K562 (cell line): Measurements from ENCODE around the gene SLBP. TPM values are rescaled to one million over a fixed set of nuclear protein-coding genes. Genes with fewer than 3 reads are reported as not detected.

Experiments
- BACH1 ChIP-seq: fragments of 200-800 bp; sonication (Bioruptor generic); IDR thresholded peaks from 2 replicates; pipeline ENCODE4 v1.6.1; 2016; ENCODE audit warnings: missing genetic modification characterization, missing compliant biosample characterization
- DNMT1 ChIP-seq: fragments of 450-650 bp; IDR thresholded peaks from 2 replicates; pipeline ENCODE4 v1.6.1; 2016; ENCODE audit warnings: antibody characterized with exemption, mild to moderate bottlenecking
- ESRRA ChIP-seq: fragments of 450-650 bp; IDR thresholded peaks from 2 replicates; pipeline ENCODE4 v1.6.1; 2014; ENCODE audit warnings: low read depth, mild to moderate bottlenecking, moderate library complexity, borderline replicate concordance
- HNRNPK ChIP-seq: fragments of 200-400 bp; formaldehyde crosslinking; IDR thresholded peaks from one replicate; pipeline ENCODE4 v1.6.1; 2018; ENCODE audit warnings: mild to moderate bottlenecking, low read depth, low read length; ENCODE audit not compliant: poor library complexity, severe bottlenecking
- MAFG ChIP-seq: fragments of 450-650 bp; conservative IDR thresholded peaks from 2 replicates; pipeline ENCODE4 v1.6.1; 2016; ENCODE audit warnings: missing genetic modification characterization, missing compliant biosample characterization
- MECOM ChIP-seq: fragments of 250-450 bp; sonication (Bioruptor Pico); IDR thresholded peaks from 2 replicates; pipeline ENCODE4 v1.8.0; 2022; ENCODE audit warnings: inconsistent platforms
- MYNN ChIP-seq, 2 experiments: sonication (generic); formaldehyde crosslinking in 1 of 2; IDR thresholded peaks; 2 replicates each; pipeline versions ENCODE4 v1.5.0 to v1.6.1; 2016 to 2020; ENCODE audit warnings: antibody characterized with exemption in 1 of 2, missing genetic modification reagents in 1 of 2
- NFATC3 ChIP-seq: fragments of 450-650 bp; IDR thresholded peaks from 2 replicates; pipeline ENCODE4 v1.6.1; 2017; ENCODE audit warnings: mild to moderate bottlenecking
- NR2C2 ChIP-seq, 2 experiments: fragments of 200-800 bp in 1 of 2; sonication (Bioruptor generic) in 1 of 2; sonication (generic) in 1 of 2; formaldehyde crosslinking in 1 of 2; IDR thresholded peaks; 2 replicates each; pipeline versions ENCODE4 v1.6.1 to v1.8.0; 2016 to 2022; ENCODE audit warnings: mild to moderate bottlenecking in 1 of 2, missing compliant biosample characterization in 1 of 2, missing genetic modification characterization in 1 of 2, missing genetic modification reagents in 1 of 2
- RAD21 ChIP-seq, 2 experiments: fragments of 250-450 bp in 1 of 2; fragments of 450-650 bp in 1 of 2; sonication (Bioruptor Pico) in 1 of 2; formaldehyde crosslinking in 1 of 2; IDR thresholded peaks in 1 of 2; conservative IDR thresholded peaks in 1 of 2; 2 replicates each; pipeline versions ENCODE4 v1.4.0 to v1.8.0; 2020 to 2022; ENCODE audit warnings: mild to moderate bottlenecking in 2 of 2, moderate library complexity in 1 of 2
- RNF2 ChIP-seq: sonication (generic); IDR thresholded peaks from 2 replicates; pipeline ENCODE4 v1.6.1; 2016
- SMAD4 ChIP-seq: fragments of 250-450 bp; sonication (Bioruptor Pico); conservative IDR thresholded peaks from 2 replicates; pipeline ENCODE4 v1.8.0; 2021; ENCODE audit warnings: inconsistent platforms, mild to moderate bottlenecking, moderate library complexity
- SMC3 ChIP-seq: conservative IDR thresholded peaks from 2 replicates; pipeline ENCODE4 v1.6.1; 2011; ENCODE audit warnings: low read depth, low read length, improper control_type of control experiment; ENCODE audit not compliant: insufficient read depth
- TAF1 ChIP-seq: IDR thresholded peaks from 2 replicates; pipeline ENCODE4 v1.6.1; 2011; ENCODE audit warnings: mild to moderate bottlenecking, low read length, moderate library complexity; ENCODE audit not compliant: insufficient read depth, control insufficient read depth, severe bottlenecking; ENCODE audit errors: extremely low read depth
- ZBTB1 ChIP-seq: sonication (generic); formaldehyde crosslinking; IDR thresholded peaks from 2 replicates; pipeline ENCODE4 v1.8.1; 2023; ENCODE audit warnings: missing genetic modification reagents, low read depth, mild to moderate bottlenecking, borderline replicate concordance
- ZNF23 ChIP-seq: fragments of 250-450 bp; sonication (Bioruptor Pico); IDR thresholded peaks from 2 replicates; pipeline ENCODE4 v1.4.0; 2020; ENCODE audit warnings: mild to moderate bottlenecking
- ZNF77 ChIP-seq: fragments of 250-450 bp; sonication (Bioruptor Pico); IDR thresholded peaks from 2 replicates; pipeline ENCODE4 v1.5.0; 2020
- polyA plus RNA-seq, 8 experiments: library from polyadenylated mRNA; depleted of rRNA in 4 of 8; stranded (reverse) in 5 of 8; unstranded in 3 of 8; fragments of >200 nt; fragmentation: Nextera tagmentation in 2 of 8; fragmentation: Illumina TruSeq in 1 of 8; extraction: Ambion mirVana in 2 of 8; extraction: Trizol in 1 of 8; gene quantifications; 2 replicates each; pipeline versions ENCODE4 v1.2.1 to v1.2.3, GENCODE V29; 2011 to 2014; ENCODE audit warnings: inconsistent platforms in 1 of 8, missing spikeins in 1 of 8
- total RNA-seq, 7 experiments: library from RNA; depleted of rRNA in 6 of 7; stranded (reverse); fragments of >200 nt in 6 of 7; fragmentation: Illumina TruSeq in 2 of 7; extraction: Trizol in 2 of 7; gene quantifications; 2 replicates each; pipeline versions ENCODE4 v1.2.1 to v1.2.3, GENCODE V29; 2011 to 2021; ENCODE audit warnings: low replicate concordance in 1 of 7
- TF ChIP-seq, protein P1 (sequence below): fragments of 250-450 bp; sonication (Bioruptor Pico); IDR thresholded peaks from 2 replicates; pipeline ENCODE4 v1.8.0; 2022; ENCODE audit warnings: moderate library complexity, mild to moderate bottlenecking, inconsistent platforms
- TF ChIP-seq, protein P2 (sequence below), 3 experiments: IDR thresholded peaks in 2 of 3; conservative IDR thresholded peaks in 1 of 3; 2 replicates each; pipeline ENCODE4 v1.5.1; 2011 to 2012; ENCODE audit warnings: low read length in 3 of 3, mild to moderate bottlenecking in 3 of 3, control low read depth in 2 of 3, improper control_type of control experiment in 1 of 3, inconsistent platforms in 1 of 3, low read depth in 1 of 3, mixed read lengths in 1 of 3, moderate library complexity in 1 of 3; ENCODE audit not compliant: insufficient read depth in 2 of 3
- TF ChIP-seq, protein P3 (sequence below): sonication (generic); formaldehyde crosslinking; IDR thresholded peaks from 2 replicates; pipeline ENCODE4 v1.9.0; 2022; ENCODE audit warnings: mild to moderate bottlenecking, missing genetic modification reagents
- TF ChIP-seq, protein P4 (sequence below): fragments of 450-650 bp; IDR thresholded peaks from one replicate; pipeline ENCODE4 v1.6.1; 2018; ENCODE audit warnings: mild to moderate bottlenecking, moderate library complexity; ENCODE audit not compliant: partially characterized antibody

The SLBP gene
- total and polyA plus RNA-seq, 9 of the 15 experiments (the other 6 are each of a cell fraction or from before 2014, with no cell fraction given) = 49.4 to 221 (median 162) TPM

DNA sequence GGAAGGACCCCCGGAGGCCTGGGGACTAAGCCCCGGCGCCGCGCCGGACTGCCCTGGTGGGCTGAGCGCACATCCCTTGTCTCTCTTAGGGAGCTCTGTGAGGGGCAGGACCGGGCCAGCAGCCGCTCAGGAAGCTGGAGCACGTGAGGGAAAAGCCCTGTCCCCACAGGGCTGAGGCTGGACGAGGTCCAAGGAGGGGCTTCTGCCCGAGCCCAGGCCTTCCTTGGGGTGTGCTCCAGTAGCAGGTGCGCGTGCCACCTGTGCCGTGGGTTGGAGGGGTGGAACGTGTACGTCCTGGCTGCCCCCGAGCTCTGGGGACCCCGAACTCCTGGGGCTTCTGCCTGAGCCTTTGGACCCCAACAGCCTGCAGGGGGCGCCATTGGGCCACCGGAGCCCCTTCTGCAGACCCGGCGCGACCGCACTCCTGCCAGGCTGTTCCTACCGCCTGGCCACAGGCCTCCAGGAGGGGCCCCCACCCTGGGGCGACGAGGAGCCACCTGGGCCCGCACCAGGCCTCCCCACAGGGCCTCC lies 36.4 kb upstream of the SLBP start (continued):
- TF ChIP-seq NR2C2 (CRISPR knock-in tag; IDR thresholded peaks at IDR 0.05) (no peak), NR2C2 (tag; IDR thresholded peaks at IDR 0.05) (no peak), RAD21 (CRISPR knock-in tag; conservative IDR thresholded peaks at IDR 0.05 in 1 of 2, IDR thresholded peaks at IDR 0.05 in 1 of 2) (peak; percentile 92 to 96), ZNF23 (CRISPR knock-in tag) (no peak), MAFG (tag) (no peak), SMAD4 (CRISPR knock-in tag) (no peak), NFATC3 (no peak), DNMT1 (no peak), RNF2 (no peak), ESRRA (peak; percentile 35; the same call in 1 of the 2 replicates), TAF1 (no peak), SMC3 (peak; percentile 92), ZNF77 (CRISPR knock-in tag) (no peak), HNRNPK (peak; percentile 95), ZBTB1 (CRISPR knock-in tag) (no peak), MECOM (no peak), BACH1 (tag) (no peak), MYNN (IDR thresholded peaks at IDR 0.05) (peak; percentile 69; the same call in 1 of the 2 replicates), MYNN (CRISPR knock-in tag; IDR thresholded peaks at IDR 0.05) (no peak)
- TF ChIP-seq, protein P1, sequence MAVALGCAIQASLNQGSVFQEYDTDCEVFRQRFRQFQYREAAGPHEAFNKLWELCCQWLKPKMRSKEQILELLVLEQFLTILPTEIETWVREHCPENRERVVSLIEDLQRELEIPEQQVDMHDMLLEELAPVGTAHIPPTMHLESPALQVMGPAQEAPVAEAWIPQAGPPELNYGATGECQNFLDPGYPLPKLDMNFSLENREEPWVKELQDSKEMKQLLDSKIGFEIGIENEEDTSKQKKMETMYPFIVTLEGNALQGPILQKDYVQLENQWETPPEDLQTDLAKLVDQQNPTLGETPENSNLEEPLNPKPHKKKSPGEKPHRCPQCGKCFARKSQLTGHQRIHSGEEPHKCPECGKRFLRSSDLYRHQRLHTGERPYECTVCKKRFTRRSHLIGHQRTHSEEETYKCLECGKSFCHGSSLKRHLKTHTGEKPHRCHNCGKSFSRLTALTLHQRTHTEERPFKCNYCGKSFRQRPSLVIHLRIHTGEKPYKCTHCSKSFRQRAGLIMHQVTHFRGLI (CRISPR knock-in tag) = no peak
- TF ChIP-seq, protein P2, sequence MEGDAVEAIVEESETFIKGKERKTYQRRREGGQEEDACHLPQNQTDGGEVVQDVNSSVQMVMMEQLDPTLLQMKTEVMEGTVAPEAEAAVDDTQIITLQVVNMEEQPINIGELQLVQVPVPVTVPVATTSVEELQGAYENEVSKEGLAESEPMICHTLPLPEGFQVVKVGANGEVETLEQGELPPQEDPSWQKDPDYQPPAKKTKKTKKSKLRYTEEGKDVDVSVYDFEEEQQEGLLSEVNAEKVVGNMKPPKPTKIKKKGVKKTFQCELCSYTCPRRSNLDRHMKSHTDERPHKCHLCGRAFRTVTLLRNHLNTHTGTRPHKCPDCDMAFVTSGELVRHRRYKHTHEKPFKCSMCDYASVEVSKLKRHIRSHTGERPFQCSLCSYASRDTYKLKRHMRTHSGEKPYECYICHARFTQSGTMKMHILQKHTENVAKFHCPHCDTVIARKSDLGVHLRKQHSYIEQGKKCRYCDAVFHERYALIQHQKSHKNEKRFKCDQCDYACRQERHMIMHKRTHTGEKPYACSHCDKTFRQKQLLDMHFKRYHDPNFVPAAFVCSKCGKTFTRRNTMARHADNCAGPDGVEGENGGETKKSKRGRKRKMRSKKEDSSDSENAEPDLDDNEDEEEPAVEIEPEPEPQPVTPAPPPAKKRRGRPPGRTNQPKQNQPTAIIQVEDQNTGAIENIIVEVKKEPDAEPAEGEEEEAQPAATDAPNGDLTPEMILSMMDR (IDR thresholded peaks at IDR 0.05 in 2 of 3, conservative IDR thresholded peaks at IDR 0.05 in 1 of 3; ENCODE audit: insufficient read depth in 2 of 3, low read depth in 1 of 3, low read length in 3 of 3) = peak; percentile 88 to 96 (median 90)
- TF ChIP-seq, protein P3, sequence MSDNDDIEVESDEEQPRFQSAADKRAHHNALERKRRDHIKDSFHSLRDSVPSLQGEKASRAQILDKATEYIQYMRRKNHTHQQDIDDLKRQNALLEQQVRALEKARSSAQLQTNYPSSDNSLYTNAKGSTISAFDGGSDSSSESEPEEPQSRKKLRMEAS = peak; percentile 64
- TF ChIP-seq, protein P4, sequence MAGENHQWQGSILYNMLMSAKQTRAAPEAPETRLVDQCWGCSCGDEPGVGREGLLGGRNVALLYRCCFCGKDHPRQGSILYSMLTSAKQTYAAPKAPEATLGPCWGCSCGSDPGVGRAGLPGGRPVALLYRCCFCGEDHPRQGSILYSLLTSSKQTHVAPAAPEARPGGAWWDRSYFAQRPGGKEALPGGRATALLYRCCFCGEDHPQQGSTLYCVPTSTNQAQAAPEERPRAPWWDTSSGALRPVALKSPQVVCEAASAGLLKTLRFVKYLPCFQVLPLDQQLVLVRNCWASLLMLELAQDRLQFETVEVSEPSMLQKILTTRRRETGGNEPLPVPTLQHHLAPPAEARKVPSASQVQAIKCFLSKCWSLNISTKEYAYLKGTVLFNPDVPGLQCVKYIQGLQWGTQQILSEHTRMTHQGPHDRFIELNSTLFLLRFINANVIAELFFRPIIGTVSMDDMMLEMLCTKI = no peak
